Cerebellar cortex (tissue), 1 donor: ENCODE measurements around the gene NUCKS1.

ENCODE experiments used
- DNase-seq: peaks from one replicate; pipeline ENCODE4 v3.0.0-alpha.2; 2015; ENCODE audit warnings: low spot score

NUCKS1 gene

GRCh38 chr1:205770618-205771017, 20.6 kb upstream of the NUCKS1 start:
- no peak for DNase-seq

GRCh38 chr1:205769641-205770365, 19.8 kb upstream of the NUCKS1 start:
- no peak for DNase-seq

- no peak for DNase-seq
Observed at GRCh38 chr1:205767248-205767647, 17.3 kb upstream of the NUCKS1 start.

GRCh38 chr1:205766570-205766969, 16.6 kb upstream of the NUCKS1 start:
- DNase-seq: no peak

- DNase-seq: no peak
Observed at GRCh38 chr1:205766038-205766437, 16.1 kb upstream of the NUCKS1 start.

- DNase-seq: no peak
Observed at GRCh38 chr1:205764578-205764977, 14.6 kb upstream of the NUCKS1 start.

- no peak for DNase-seq
Observed at GRCh38 chr1:205763980-205764379, 14.0 kb upstream of the NUCKS1 start.

- DNase-seq: no peak
Observed at GRCh38 chr1:205760606-205761005, 10.6 kb upstream of the NUCKS1 start.

- DNase-seq: no peak
Observed at GRCh38 chr1:205756552-205756951, 6.6 kb upstream of the NUCKS1 start.

GRCh38 chr1:205754857-205755256, 4.9 kb upstream of the NUCKS1 start:
- DNase-seq: no peak

- DNase-seq: no peak
Observed at GRCh38 chr1:205751036-205751651, 1.2 kb upstream of the NUCKS1 start.

GRCh38 chr1:205749234-205750137, 496 bp downstream of the NUCKS1 start:
- DNase-seq: peak; percentile 85

GRCh38 chr1:205748403-205749233, 1.4 kb downstream of the NUCKS1 start:
- peak; percentile 44 for DNase-seq

GRCh38 chr1:205746757-205747412, 3.1 kb downstream of the NUCKS1 start:
- DNase-seq: no peak

- DNase-seq: no peak
Observed at GRCh38 chr1:205744403-205744802, 5.6 kb downstream of the NUCKS1 start.

GRCh38 chr1:205743977-205744376, 6.0 kb downstream of the NUCKS1 start:
- no peak for DNase-seq

- DNase-seq: no peak
Observed at GRCh38 chr1:205741681-205742080, 8.3 kb downstream of the NUCKS1 start.

GRCh38 chr1:205739348-205740160, 10.4 kb downstream of the NUCKS1 start:
- no peak for DNase-seq

- DNase-seq: no peak
Observed at GRCh38 chr1:205735218-205735617, 14.8 kb downstream of the NUCKS1 start.

GRCh38 chr1:205733438-205734175, 16.4 kb downstream of the NUCKS1 start:
- DNase-seq: no peak
